ENCODE data around the gene NOL4L. TPM values are rescaled to one million over a fixed set of nuclear protein-coding genes. Genes with fewer than 3 reads are reported as not detected.

Gene NOL4L
- total RNA-seq, 1 donor from 2014 or later, result 18.0 TPM

DNA sequence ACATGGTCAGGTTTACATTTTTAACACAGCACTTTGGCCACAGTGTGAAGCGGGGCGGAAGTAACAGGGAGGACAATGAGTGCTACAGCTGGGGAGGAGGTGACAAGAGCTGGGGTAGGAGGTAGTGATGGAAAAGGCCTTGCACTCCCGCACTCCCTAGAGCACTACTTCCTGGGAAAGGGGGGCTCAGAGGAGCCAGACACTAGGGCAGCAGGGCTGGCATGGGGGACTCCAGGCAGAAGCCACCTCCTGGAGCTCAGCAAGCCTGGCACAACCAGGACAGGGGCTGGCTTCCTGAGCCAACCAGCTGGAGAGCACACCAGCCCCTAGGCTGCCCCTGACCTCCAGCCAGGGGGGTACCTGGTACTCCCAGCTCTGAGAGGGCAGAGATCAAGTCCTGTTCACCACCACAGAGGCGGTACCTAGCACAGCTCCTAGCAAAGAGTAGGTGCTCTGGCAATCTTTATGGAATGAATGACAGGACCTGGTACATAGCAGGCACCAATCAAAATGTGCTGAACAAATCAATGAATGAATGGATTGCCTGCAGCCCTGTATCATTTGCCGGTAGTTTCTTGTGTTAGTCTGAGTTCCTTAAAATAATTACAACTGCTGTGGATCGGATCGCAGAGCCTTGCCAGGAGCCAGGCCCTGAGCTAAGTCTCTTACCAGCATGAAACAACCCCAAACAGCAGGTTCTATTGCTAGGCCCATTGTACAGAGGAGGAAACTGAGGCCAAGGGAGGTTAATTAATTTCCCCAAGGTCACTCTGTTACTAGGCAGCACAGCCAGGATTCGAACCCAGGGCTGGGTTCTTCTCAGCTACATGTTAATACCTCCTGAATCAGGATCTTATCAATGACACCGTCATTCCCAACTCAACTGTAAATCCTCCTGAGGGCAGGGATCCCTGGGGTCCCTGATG lies 15.5 kb downstream of the NOL4L start:
- intact Hi-C loops (cut with micrococcal nuclease), result no loop called here
- no peaks in the 10 kb centered on the region for H3K36me3 Mint-ChIP-seq (ENCODE audit: low read depth)
- no peak for DNase-seq
- H3K4me3 Mint-ChIP-seq, result no peak overlapping the region
- no peaks in the 10 kb centered on the region for H3K27me3 Mint-ChIP-seq
- H3K9me3 Mint-ChIP-seq, result no peaks in the 10 kb centered on the region
- H3K27ac Mint-ChIP-seq, result no peak overlapping the region
- peaks cover 6% of the 10 kb centered on the region for H3K4me1 Mint-ChIP-seq

DNA sequence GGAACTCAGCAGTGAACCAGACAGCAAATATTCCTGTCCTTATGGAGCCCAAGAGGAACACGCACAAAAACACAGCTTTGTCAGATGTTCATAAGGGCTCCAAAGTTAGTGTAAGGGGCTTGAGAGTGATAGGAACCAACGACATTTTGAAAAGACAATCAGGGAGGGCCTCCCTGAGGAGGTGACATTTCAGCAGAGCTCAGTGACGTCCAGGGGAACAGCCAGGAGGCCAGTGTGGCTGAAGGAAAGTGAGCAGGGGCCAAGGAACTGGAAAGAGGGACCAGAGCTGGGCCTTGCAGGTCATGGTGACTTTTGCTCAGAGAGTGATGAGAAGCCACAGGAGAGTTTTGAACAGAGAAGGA lies 16.1 kb downstream of the NOL4L start:
- no peaks in the 10 kb centered on the region for H3K36me3 Mint-ChIP-seq (ENCODE audit: low read depth)
- H3K4me1 Mint-ChIP-seq, result peaks cover 6% of the 10 kb centered on the region
- no peaks in the 10 kb centered on the region for H3K9me3 Mint-ChIP-seq
- H3K27ac Mint-ChIP-seq, result no peak overlapping the region
- no peaks in the 10 kb centered on the region for H3K27me3 Mint-ChIP-seq
- intact Hi-C loops (cut with micrococcal nuclease), result no loop called here
- no peak for DNase-seq
- no peak overlapping the region for H3K4me3 Mint-ChIP-seq

DNA sequence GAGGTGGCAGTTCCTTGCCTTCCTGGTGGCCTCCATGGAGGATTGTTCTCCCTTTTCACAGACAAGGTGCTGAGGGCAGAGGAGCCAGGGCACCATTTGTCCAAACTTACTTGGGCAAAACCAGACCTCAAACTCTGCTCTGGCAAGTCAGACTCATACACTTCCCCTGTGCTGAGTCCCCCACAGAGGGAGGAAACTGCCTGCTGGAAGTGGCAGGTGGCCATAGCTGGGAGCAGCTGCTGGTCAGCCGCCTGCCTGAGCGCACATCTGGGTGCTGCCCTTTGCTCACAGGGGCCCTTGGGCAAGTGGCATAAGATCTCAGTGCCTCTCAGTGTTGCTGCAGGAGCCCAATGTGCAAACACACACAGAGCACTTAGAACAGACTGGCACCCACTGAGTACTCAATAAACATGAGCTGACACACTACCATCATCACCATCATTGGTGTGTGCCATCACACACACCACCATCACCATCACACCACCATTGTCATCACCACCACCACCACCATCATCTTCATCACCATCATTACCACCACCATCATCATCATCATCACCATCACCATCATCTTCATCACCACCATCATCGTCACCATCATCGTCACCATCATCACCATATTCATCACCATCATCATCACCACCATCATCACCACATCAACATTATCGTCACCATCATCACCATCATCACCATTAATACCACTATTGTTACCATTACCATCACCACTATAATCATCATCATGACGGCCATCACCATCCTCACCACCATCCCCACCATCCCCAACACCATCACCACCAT lies 17.6 kb downstream of the NOL4L start:
- Mint-ChIP-seq H3K36me3 (ENCODE audit: low read depth) (no peaks in the 10 kb centered on the region), H3K27me3 (no peaks in the 10 kb centered on the region), H3K27ac (peak overlapping the region; percentile 28), H3K4me1 (peaks cover 6% of the 10 kb centered on the region), H3K4me3 (no peak overlapping the region), H3K9me3 (no peaks in the 10 kb centered on the region)
- intact Hi-C loops (cut with micrococcal nuclease), result no loop called here
- DNase-seq, result no peak

DNA sequence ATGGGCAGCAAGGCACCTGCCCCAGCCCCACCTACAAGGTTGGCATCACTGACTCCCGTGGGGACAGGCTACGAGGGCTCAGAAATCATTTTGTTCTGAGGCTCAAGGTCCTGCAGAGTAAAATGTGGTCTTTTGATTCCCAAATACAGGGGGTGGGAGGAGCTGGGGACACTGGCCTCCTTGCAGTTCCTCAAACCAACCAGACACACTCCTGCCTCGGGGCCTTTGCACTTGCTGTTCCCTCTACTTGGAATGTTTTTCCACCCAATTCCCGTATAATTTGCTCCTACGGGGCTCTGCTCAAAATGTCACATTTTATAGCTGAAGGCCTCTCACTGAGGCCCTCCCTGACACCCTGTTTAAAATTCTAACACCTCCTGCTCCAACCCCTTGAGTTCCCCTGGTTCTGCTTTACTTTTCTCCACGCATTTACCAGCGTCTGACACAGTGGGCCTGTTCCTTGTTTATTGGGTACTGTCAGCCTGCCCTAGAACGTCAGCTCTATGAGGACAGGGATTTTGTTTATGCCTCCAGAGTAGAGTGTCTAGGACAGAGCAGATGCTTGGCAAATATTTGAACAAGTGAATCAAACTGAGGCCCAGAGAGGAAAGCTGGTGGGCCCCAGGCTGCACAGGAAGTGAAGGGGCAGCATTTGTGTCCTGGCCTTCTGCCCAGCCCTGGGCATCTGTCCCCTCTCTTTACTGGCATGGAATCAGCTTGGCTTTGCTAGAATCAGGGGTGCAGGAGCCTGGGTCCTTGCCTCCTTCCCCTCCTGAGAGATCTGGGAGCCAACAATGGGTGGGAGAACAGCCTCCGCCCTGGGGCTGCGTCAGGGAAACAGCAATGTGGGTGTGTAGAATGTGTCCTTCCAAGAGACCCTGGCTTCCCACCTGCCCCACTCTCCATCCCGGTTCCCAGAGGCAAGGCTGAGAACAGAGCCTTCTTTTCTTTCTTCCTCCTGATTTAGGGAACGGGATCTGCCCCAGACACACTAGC lies 18.5 kb downstream of the NOL4L start:
- no peak for DNase-seq
- Mint-ChIP-seq H3K4me3 (no peak overlapping the region), H3K9me3 (no peaks in the 10 kb centered on the region), H3K4me1 (peaks cover 4% of the 10 kb centered on the region), H3K27me3 (no peaks in the 10 kb centered on the region), H3K27ac (peak overlapping the region; percentile 28), H3K36me3 (ENCODE audit: low read depth) (no peaks in the 10 kb centered on the region)
- intact Hi-C loops (cut with micrococcal nuclease), result no loop called here

DNA sequence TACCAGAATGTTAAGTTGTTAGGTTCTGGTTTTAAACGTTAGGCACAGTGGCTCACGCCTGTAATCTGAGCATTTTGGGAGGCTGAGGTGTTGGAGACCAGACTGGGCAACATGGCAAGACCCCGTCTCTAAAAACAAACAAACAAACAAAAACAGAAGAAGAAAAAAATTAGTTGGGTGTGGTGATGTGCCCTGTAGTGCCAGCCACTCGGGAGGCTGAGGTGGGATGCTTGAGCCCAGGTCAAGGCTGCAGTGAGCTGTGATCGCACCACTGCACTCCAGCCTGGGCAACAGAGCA lies 19.4 kb downstream of the NOL4L start:
- H3K36me3 Mint-ChIP-seq (ENCODE audit: low read depth), result no peaks in the 10 kb centered on the region
- H3K27ac Mint-ChIP-seq, result no peak overlapping the region
- H3K27me3 Mint-ChIP-seq, result no peaks in the 10 kb centered on the region

DNA sequence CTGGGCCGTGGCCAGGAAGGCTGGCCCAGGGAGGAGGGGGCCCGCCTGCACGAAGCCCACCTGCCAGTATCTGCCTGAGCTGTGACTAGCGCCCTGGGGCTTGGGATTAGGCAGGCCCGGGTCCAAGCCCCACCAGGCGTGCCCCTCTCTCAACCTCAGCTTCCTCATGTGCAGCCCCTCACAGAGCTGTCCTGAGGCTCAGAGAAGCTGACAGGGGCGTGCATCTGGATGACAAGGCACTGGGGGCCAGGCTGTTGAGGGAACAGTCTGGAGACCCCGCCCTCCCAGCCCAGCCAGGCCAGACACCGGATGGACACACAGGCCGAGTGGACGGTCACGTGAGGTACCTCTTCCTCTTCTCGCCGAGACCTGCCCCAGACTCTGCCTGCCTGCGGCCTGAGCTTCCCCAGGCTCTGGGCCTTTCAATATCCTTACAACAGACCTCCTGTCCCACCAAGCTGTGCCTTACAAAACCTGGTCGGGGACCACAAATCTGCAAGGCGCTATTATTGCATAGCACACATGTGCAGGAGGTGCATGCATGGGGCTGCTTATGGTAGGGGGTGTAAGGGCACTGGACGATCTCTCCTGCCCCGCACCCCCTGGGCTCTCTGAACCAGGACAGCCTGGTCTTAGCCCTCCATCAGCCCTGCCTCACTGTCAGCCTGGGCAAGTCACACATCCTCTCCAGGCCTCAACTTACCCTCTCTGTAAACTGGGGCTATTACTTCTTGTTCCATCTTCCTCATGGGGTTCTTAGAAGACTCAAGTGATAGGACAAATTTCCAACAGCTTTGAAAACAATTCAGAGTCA lies 20.0 kb downstream of the NOL4L start:
- H3K27ac Mint-ChIP-seq, result no peak overlapping the region
- H3K4me3 Mint-ChIP-seq, result no peak overlapping the region
- intact Hi-C loops (cut with micrococcal nuclease), result no loop called here
- no peaks in the 10 kb centered on the region for H3K36me3 Mint-ChIP-seq (ENCODE audit: low read depth)
- H3K9me3 Mint-ChIP-seq, result no peaks in the 10 kb centered on the region
- no peak for DNase-seq
- peaks cover 5% of the 10 kb centered on the region for H3K4me1 Mint-ChIP-seq
- no peaks in the 10 kb centered on the region for H3K27me3 Mint-ChIP-seq

More for the DNA sequence above, 19.4 kb downstream of the NOL4L start:
- no peak overlapping the region for H3K4me3 Mint-ChIP-seq
- DNase-seq, result no peak
- H3K9me3 Mint-ChIP-seq, result no peaks in the 10 kb centered on the region
- intact Hi-C loops (cut with micrococcal nuclease), result no loop called here
- peaks cover 4% of the 10 kb centered on the region for H3K4me1 Mint-ChIP-seq

DNA sequence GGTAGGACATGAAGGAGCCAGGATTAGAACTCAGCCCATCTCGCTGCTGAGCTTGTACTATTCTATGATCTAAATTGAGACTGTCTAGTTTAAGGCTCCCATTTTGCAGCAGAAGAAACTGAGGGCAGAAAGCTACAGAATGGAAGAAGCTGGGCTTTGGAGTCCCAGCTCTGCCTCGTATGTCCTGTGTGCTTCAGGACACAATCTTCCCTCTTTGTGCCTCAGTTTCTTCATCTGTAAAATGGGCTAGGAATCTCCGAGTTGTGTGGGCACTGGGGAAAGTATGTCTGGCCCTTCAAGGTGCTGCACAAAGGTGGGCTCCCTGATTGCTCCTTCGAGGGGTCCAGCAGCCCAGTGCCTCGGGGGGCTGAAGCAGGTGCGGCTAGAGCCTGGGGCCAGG lies 20.7 kb downstream of the NOL4L start:
- Mint-ChIP-seq H3K36me3 (ENCODE audit: low read depth) (no peaks in the 10 kb centered on the region), H3K4me1 (peaks cover 7% of the 10 kb centered on the region), H3K9me3 (no peaks in the 10 kb centered on the region), H3K27me3 (no peaks in the 10 kb centered on the region), H3K27ac (no peak overlapping the region), H3K4me3 (no peak overlapping the region)
- no peak for DNase-seq
- intact Hi-C loops (cut with micrococcal nuclease), result no loop called here

DNA sequence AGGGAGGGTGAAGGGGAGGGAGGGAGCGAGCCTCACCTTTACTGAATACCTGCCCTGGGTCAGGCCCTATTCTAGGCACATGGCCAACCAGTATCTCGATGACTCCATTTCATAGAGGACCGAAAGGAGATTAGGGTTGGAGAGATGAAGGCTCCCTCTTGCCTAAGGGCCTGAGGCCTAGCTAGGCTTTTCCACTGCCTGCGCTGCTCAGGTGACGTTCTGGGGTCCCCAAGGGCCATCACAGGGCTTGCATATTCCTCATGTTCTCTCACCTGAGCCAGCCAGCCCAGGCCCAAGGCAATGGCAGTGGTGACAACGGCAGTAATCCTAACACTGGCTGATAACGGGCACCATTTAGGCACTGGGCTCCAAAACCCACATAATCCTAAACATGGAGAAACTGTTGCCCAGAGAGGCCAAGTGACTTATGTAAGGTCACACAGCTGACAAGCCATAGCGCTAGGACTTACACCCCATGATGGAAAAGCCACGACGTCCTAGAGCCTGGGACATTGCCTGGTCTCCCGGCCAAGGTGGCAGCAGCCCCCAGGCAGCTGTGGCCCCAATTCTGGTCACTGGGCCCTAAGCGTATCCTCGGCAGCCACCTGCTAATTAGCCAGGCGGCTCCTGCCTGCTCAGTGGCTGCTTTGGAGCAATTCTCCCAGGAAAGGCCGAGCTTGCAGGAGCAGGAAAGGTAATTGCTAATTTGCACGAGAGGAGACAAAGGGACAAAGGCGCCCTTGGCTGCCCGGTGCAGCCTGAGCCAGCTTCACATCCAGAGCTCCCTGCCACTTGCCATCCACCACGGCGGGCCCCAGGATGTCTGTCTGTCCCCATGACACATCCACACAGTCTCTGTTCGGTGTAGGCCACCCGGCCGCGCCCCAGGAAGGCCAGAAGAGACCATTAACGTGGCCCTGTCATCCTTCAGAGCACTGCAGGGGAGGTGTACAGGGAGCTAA lies 21.5 kb downstream of the NOL4L start:
- intact Hi-C loops (cut with micrococcal nuclease), result no loop called here
- H3K27ac Mint-ChIP-seq, result no peak overlapping the region
- no peaks in the 10 kb centered on the region for H3K27me3 Mint-ChIP-seq
- DNase-seq, result no peak
- no peaks in the 10 kb centered on the region for H3K9me3 Mint-ChIP-seq
- peaks cover 7% of the 10 kb centered on the region for H3K4me1 Mint-ChIP-seq
- no peaks in the 10 kb centered on the region for H3K36me3 Mint-ChIP-seq (ENCODE audit: low read depth)
- H3K4me3 Mint-ChIP-seq, result no peak overlapping the region

DNA sequence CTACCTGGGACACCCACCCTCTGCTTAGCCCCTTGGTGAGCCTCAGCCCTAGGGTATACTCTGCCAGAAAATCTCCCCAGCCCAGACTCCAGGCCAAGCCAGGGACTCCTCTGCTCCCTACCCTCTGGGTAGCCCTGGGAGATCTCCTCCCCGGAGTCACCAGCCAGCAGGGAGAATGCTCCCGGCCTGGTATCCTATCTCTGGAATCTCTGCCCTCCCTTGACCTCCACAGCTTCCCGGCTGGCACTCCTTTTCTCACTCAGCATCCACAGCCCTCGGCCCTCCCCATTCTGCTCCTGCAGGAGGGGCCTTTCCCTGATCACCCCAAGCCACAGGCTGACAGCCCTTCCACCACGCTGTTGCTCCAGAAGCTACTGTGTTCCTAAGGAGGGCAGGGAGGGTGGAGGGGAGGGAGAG lies 22.6 kb downstream of the NOL4L start:
- Mint-ChIP-seq H3K4me3 (no peak overlapping the region), H3K36me3 (ENCODE audit: low read depth) (no peaks in the 10 kb centered on the region), H3K9me3 (no peaks in the 10 kb centered on the region), H3K4me1 (peaks cover 7% of the 10 kb centered on the region), H3K27me3 (no peaks in the 10 kb centered on the region), H3K27ac (no peak overlapping the region)
- no peak for DNase-seq
- intact Hi-C loops (cut with micrococcal nuclease), result no loop called here

DNA sequence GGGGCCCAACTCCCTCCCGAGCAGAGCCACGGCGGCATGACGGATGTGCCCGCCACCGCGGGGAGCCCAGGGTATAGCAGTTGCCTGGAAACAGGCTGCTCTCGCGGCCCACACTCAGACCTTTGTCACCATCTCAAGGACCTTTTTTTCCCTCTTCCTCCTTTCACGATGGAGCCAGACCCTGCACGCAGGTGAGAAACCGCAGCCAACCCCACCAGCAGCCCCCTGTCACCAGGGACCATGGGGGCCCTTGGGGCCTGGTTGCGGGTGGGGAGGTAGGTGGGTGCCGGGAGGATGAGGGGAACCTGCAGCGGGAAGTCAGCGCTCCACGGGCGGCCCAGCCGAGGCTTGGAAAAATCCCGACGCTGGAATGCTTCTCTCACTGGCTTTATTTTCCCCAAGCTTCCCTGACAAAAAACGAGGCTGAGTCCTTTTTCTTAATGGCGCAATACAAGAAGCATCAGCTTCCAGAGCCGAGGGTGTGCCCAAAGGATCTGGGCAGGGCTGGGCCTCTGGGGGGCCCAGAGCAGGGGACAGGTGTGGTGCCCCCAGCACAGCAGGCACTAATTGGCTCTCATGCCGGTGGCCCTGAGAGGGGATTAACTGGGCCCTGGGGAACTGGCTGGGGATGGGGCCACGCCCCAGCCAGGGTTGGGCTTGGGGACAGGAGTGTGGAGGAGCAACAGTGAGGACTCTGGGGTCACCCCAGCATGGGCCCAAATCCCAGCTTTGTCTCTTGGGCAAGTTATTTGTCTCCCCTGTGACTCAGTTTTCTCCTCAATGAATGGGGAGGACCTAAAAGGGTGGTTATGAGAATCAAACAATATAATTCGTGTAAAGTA lies 23.9 kb downstream of the NOL4L start:
- no peaks in the 10 kb centered on the region for H3K36me3 Mint-ChIP-seq (ENCODE audit: low read depth)
- peaks cover 8% of the 10 kb centered on the region for H3K4me1 Mint-ChIP-seq
- no peaks in the 10 kb centered on the region for H3K9me3 Mint-ChIP-seq
- intact Hi-C loops (cut with micrococcal nuclease), result no loop called here
- no peak for DNase-seq
- no peaks in the 10 kb centered on the region for H3K27me3 Mint-ChIP-seq
- no peak overlapping the region for H3K27ac Mint-ChIP-seq
- no peak overlapping the region for H3K4me3 Mint-ChIP-seq

DNA sequence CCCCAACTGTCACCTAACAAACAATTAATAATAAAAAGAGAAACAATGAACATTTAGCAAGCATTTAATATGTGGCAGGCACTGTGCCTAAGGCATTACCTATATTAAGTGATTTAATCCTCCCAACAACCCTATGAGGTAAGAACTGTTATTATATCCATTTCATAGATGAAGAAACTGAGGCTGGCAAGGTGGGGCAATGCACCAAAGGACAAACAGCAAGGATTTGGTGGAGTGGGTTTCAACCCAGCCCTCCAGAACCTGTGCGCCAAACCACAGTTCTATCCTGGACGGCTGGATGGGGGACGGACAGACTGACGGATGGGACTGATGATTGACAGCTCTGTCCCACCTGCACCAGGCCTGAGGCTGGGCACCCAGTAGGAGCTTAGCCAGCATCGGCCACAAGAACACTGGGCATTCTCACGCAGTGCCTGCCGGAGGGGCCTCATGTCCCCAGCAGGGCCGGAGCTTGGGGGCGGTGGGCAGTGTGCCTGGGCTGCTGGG lies 24.6 kb downstream of the NOL4L start:
- H3K27ac Mint-ChIP-seq, result no peak overlapping the region
- peaks cover 7% of the 10 kb centered on the region for H3K4me1 Mint-ChIP-seq
- intact Hi-C loops (cut with micrococcal nuclease), result no loop called here
- H3K4me3 Mint-ChIP-seq, result no peak overlapping the region
- DNase-seq, result no peak
- H3K27me3 Mint-ChIP-seq, result no peaks in the 10 kb centered on the region
- H3K36me3 Mint-ChIP-seq (ENCODE audit: low read depth), result peaks cover under 1% of the 10 kb centered on the region
- no peaks in the 10 kb centered on the region for H3K9me3 Mint-ChIP-seq

Measured in activated CD4-positive, alpha-beta T cell treated with anti-CD3 and anti-CD28 coated beads, Interleukin-2, amount 10 ng/mL, durations not matched to agents 24 days and 14 days (primary cell).